HEK293 (cell line): ENCODE measurements around the gene CDK4.

ENCODE experiments used
- CTCF ChIA-PET: fragments of 350-600 bp; formaldehyde crosslinking; extraction: SDS; loops from one replicate; lab custom pipeline; 2021; ENCODE audit warnings: antibody characterized with exemption; lab: Yijun Ruan, JAX
- POLR2A ChIA-PET: fragments of 300-600 bp; formaldehyde crosslinking; extraction: SDS; loops from one replicate; lab custom pipeline; 2020; ENCODE audit warnings: antibody characterized with exemption, inconsistent platforms; lab: Yijun Ruan, JAX
- H3K27ac ChIP-seq: fragments of 200-500 bp; sonication (Bioruptor generic); 2 replicates; pipeline ENCODE4 v1.5.1; 2014; ENCODE audit warnings: low read depth, low read length, control low read depth, inconsistent platforms; ENCODE audit errors: extremely low read depth
- H3K36me3 ChIP-seq, 2 experiments: fragments of 200-500 bp in 1 of 2; sonication (Bioruptor generic) in 1 of 2; 1 replicate in 1 of 2; 2 replicates in 1 of 2; pipeline ENCODE4 v1.5.1; 2014 to 2017; ENCODE audit warnings: inconsistent platforms in 2 of 2, low read length in 2 of 2; ENCODE audit not compliant: control insufficient read depth in 2 of 2, insufficient read depth in 1 of 2
- H3K4me1 ChIP-seq: fragments of 200-500 bp; sonication (Bioruptor generic); 2 replicates; pipeline ENCODE4 v1.5.1; 2014; ENCODE audit warnings: mild to moderate bottlenecking, low read length, inconsistent platforms; ENCODE audit not compliant: control insufficient read depth, insufficient read depth
- H3K4me3 ChIP-seq: 2 replicates; pipeline ENCODE4 v1.5.1; 2011; ENCODE audit warnings: low read depth, mild to moderate bottlenecking, control low read depth, low read length, moderate library complexity
- H3K9me3 ChIP-seq: fragments of 200-500 bp; sonication (Bioruptor generic); 2 replicates; pipeline ENCODE4 v1.5.1; 2014; ENCODE audit warnings: low read depth, low read length, inconsistent platforms; ENCODE audit not compliant: control insufficient read depth, insufficient read depth
- ELK4 ChIP-seq: IDR thresholded peaks from 2 replicates; pipeline ENCODE4 v1.6.1; 2011; ENCODE audit warnings: mild to moderate bottlenecking, low read depth, low read length, borderline replicate concordance
- FEZF1 ChIP-seq: fragments of 450-650 bp; formaldehyde crosslinking; IDR thresholded peaks from 2 replicates; pipeline ENCODE4 v1.5.1; 2016; ENCODE audit warnings: missing biosample characterization, missing genetic modification characterization
- GLIS2 ChIP-seq: fragments of 450-650 bp; formaldehyde crosslinking; IDR thresholded peaks from 2 replicates; pipeline ENCODE4 v1.5.1; 2016; ENCODE audit warnings: missing biosample characterization, missing genetic modification characterization
- KLF10 ChIP-seq: fragments of 450-650 bp; IDR thresholded peaks from 2 replicates; pipeline ENCODE4 v1.5.1; 2018; ENCODE audit warnings: missing biosample characterization, mild to moderate bottlenecking, missing genetic modification characterization
- KLF7 ChIP-seq: fragments of 450-650 bp; formaldehyde crosslinking; IDR thresholded peaks from 2 replicates; pipeline ENCODE4 v1.5.1; 2016; ENCODE audit warnings: missing biosample characterization, missing genetic modification characterization, borderline replicate concordance
- KLF8 ChIP-seq: fragments of 450-650 bp; formaldehyde crosslinking; IDR thresholded peaks from 2 replicates; pipeline ENCODE4 v1.5.1; 2016; ENCODE audit warnings: missing biosample characterization, missing genetic modification characterization
- KLF9 ChIP-seq: fragments of 450-650 bp; formaldehyde crosslinking; IDR thresholded peaks from 2 replicates; pipeline ENCODE4 v1.5.1; 2016; ENCODE audit warnings: missing biosample characterization, missing genetic modification characterization, low read depth
- TCF7L2 ChIP-seq: IDR thresholded peaks from 2 replicates; pipeline ENCODE4 v1.6.1; 2011; ENCODE audit warnings: low read depth, mild to moderate bottlenecking, inconsistent platforms, low read length, moderate library complexity, borderline replicate concordance
- TRIM28 ChIP-seq: IDR thresholded peaks from 2 replicates; pipeline ENCODE4 v1.6.1; 2011; ENCODE audit warnings: low read length, control low read depth, borderline replicate concordance
- ZBTB1 ChIP-seq: fragments of 450-650 bp; formaldehyde crosslinking; IDR thresholded peaks from 2 replicates; pipeline ENCODE4 v1.5.1; 2016; ENCODE audit warnings: missing biosample characterization, missing genetic modification characterization
- ZBTB8A ChIP-seq: fragments of 450-650 bp; formaldehyde crosslinking; IDR thresholded peaks from 2 replicates; pipeline ENCODE4 v1.5.1; 2016; ENCODE audit warnings: missing biosample characterization, missing genetic modification characterization
- ZFP41 ChIP-seq: fragments of 450-650 bp; formaldehyde crosslinking; IDR thresholded peaks from 2 replicates; pipeline ENCODE4 v1.5.1; 2016; ENCODE audit warnings: missing biosample characterization, missing genetic modification characterization, borderline replicate concordance
- ZNF121 ChIP-seq: fragments of 450-650 bp; formaldehyde crosslinking; IDR thresholded peaks from 2 replicates; pipeline ENCODE4 v1.5.1; 2016; ENCODE audit warnings: missing biosample characterization, missing genetic modification characterization
- ZNF214 ChIP-seq: fragments of 450-650 bp; formaldehyde crosslinking; IDR thresholded peaks from 2 replicates; pipeline ENCODE4 v1.5.1; 2017; ENCODE audit warnings: missing biosample characterization, mild to moderate bottlenecking, missing genetic modification characterization, borderline replicate concordance
- ZNF37A ChIP-seq: fragments of 450-650 bp; IDR thresholded peaks from 2 replicates; pipeline ENCODE4 v1.5.1; 2018; ENCODE audit warnings: missing biosample characterization, missing genetic modification characterization
- ZNF394 ChIP-seq: fragments of 450-650 bp; formaldehyde crosslinking; IDR thresholded peaks from 2 replicates; pipeline ENCODE4 v1.5.1; 2016; ENCODE audit warnings: missing biosample characterization, missing genetic modification characterization, mild to moderate bottlenecking, moderate library complexity, borderline replicate concordance
- ZNF426 ChIP-seq: fragments of 450-650 bp; formaldehyde crosslinking; IDR thresholded peaks from 2 replicates; pipeline ENCODE4 v1.5.1; 2017; ENCODE audit warnings: missing biosample characterization, missing genetic modification characterization, mild to moderate bottlenecking, inconsistent platforms, moderate library complexity
- ZNF548 ChIP-seq: fragments of 450-650 bp; formaldehyde crosslinking; IDR thresholded peaks from 2 replicates; pipeline ENCODE4 v1.5.1; 2016; ENCODE audit warnings: missing biosample characterization, missing genetic modification characterization
- ZNF549 ChIP-seq: fragments of 450-650 bp; IDR thresholded peaks from 2 replicates; pipeline ENCODE4 v1.5.1; 2018; ENCODE audit warnings: missing biosample characterization, missing genetic modification characterization, mild to moderate bottlenecking, inconsistent platforms, moderate library complexity
- ZNF560 ChIP-seq: fragments of 450-650 bp; formaldehyde crosslinking; IDR thresholded peaks from 2 replicates; pipeline ENCODE4 v1.5.1; 2017; ENCODE audit warnings: missing biosample characterization, missing genetic modification characterization, borderline replicate concordance
- ZNF677 ChIP-seq: fragments of 450-650 bp; IDR thresholded peaks from 2 replicates; pipeline ENCODE4 v1.5.0; 2018; ENCODE audit warnings: missing biosample characterization, mild to moderate bottlenecking, missing genetic modification characterization, moderate library complexity
- ZNF777 ChIP-seq: fragments of 450-650 bp; formaldehyde crosslinking; IDR thresholded peaks from 2 replicates; pipeline ENCODE4 v1.5.1; 2017; ENCODE audit warnings: missing biosample characterization, missing genetic modification characterization, borderline replicate concordance
- ZNF837 ChIP-seq: fragments of 450-650 bp; formaldehyde crosslinking; IDR thresholded peaks from 2 replicates; pipeline ENCODE4 v1.5.1; 2016; ENCODE audit warnings: missing biosample characterization, missing genetic modification characterization
- ZSCAN4 ChIP-seq: fragments of 450-650 bp; formaldehyde crosslinking; IDR thresholded peaks from 2 replicates; pipeline ENCODE4 v1.5.1; 2017; ENCODE audit warnings: missing biosample characterization, missing genetic modification characterization
- TF ChIP-seq, protein P1 (sequence below): fragments of 450-650 bp; formaldehyde crosslinking; IDR thresholded peaks from 2 replicates; pipeline ENCODE4 v1.5.1; 2016; ENCODE audit warnings: missing biosample characterization, missing genetic modification characterization
- TF ChIP-seq, protein P2 (sequence below): fragments of 450-650 bp; formaldehyde crosslinking; IDR thresholded peaks from 2 replicates; pipeline ENCODE4 v1.5.1; 2016; ENCODE audit warnings: missing biosample characterization, missing genetic modification characterization, low read depth

Gene CDK4

DNA sequence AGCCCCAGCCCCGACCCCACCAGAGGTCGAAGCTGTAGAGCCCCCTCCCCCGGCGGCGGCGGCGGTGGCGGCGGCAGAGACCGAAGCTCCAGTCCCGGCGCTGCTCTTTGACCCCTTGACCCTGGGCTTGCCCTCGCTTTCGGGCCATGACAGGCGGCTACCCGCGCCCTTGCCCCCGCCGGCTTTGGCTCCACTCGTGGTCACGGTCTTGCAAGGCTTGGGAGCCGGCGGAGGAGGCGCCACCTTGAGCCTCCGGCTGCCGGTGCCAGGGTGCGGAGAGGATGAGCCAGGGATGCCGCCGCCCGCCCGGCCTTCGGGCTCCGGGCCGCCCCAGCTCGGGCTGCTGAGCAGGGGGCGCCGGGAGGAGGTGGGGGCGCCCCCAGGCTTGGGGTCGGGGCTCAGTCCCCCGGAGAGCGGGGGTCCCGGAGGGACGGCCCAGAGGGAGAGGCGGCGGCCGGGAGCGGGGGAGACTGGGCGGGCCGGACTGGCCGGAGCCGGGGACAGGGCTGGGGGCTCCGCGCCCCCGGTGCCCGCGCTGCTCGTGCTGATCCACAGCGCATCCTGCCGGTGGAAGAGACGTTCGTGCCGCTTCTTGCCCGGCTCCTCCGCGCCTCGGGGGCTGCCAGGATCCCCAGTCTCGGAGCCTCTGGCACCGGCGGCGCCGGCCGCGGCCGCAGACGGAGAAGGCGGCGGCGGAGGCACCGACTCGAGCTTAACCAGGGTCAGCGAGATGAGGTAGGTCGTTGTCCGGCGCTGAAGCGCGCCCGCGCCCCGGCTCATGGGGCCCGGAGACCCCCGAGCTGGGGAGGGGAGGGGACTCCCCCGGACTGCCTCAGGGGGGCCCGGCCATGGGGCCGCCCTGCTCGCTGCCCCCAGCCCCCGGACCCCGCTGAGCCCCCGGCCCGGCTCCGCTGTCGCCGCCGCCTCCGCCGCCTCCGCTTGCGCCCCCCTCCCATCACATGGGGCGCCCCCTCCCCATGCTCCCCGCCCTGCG, 14.3 kb downstream of the CDK4 start:
- no peak overlapping the region; the same call in 1 of the 2 replicates for H3K27ac ChIP-seq
- no peaks in the 10 kb centered on the region for H3K9me3 ChIP-seq
- H3K4me3 ChIP-seq = peak overlapping the region; percentile 37
- H3K4me1 ChIP-seq = peaks cover 6% of the 10 kb centered on the region; the same call in 1 of the 2 replicates
- POLR2A ChIA-PET = interaction anchor here (1.2 kb wide), 1 partner anchor 12 kb away, joined by 6 read pairs; no protein-coding TSS in a partner anchor
- CTCF ChIA-PET = interaction anchor here (1.1 to 4.8 kb wide), 3 partner anchors 13 to 154 kb away, joined by 3 to 55 read pairs (median 35); no protein-coding TSS in a partner anchor
- no peaks in the 10 kb centered on the region for H3K36me3 ChIP-seq
- TF ChIP-seq ZNF426 (tag by site-specific recombination) = no peak
- TF ChIP-seq, protein P1, sequence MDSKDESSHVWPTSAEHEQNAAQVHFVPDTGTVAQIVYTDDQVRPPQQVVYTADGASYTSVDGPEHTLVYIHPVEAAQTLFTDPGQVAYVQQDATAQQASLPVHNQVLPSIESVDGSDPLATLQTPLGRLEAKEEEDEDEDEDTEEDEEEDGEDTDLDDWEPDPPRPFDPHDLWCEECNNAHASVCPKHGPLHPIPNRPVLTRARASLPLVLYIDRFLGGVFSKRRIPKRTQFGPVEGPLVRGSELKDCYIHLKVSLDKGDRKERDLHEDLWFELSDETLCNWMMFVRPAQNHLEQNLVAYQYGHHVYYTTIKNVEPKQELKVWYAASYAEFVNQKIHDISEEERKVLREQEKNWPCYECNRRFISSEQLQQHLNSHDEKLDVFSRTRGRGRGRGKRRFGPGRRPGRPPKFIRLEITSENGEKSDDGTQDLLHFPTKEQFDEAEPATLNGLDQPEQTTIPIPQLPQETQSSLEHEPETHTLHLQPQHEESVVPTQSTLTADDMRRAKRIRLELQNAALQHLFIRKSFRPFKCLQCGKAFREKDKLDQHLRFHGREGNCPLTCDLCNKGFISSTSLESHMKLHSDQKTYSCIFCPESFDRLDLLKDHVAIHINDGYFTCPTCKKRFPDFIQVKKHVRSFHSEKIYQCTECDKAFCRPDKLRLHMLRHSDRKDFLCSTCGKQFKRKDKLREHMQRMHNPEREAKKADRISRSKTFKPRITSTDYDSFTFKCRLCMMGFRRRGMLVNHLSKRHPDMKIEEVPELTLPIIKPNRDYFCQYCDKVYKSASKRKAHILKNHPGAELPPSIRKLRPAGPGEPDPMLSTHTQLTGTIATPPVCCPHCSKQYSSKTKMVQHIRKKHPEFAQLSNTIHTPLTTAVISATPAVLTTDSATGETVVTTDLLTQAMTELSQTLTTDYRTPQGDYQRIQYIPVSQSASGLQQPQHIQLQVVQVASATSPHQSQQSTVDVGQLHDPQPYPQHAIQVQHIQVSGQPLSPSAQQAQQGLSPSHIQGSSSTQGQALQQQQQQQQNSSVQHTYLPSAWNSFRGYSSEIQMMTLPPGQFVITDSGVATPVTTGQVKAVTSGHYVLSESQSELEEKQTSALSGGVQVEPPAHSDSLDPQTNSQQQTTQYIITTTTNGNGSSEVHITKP (tag by site-specific recombination) = no peak
- no peak for TF ChIP-seq TCF7L2
- no peak for TF ChIP-seq KLF7 (tag by site-specific recombination)
- TF ChIP-seq ZSCAN4 (tag by site-specific recombination) = no peak
- no peak for TF ChIP-seq ZNF777
- peak; percentile 75; the same call in 1 of the 2 replicates for TF ChIP-seq ZBTB8A (tag by site-specific recombination)
- no peak for TF ChIP-seq TRIM28
- TF ChIP-seq ZNF677 (tag by site-specific recombination) = no peak
- no peak for TF ChIP-seq ELK4
- peak; percentile 13; the same call in 1 of the 2 replicates for TF ChIP-seq GLIS2 (tag by site-specific recombination)
- no peak for TF ChIP-seq ZNF37A
- TF ChIP-seq ZBTB1 = no peak
- TF ChIP-seq KLF9 = no peak
- TF ChIP-seq ZNF394 = no peak
- no peak for TF ChIP-seq KLF8 (tag by site-specific recombination)
- no peak for TF ChIP-seq ZFP41 (tag by site-specific recombination)
- no peak for TF ChIP-seq ZNF837
- TF ChIP-seq ZNF214 (tag by site-specific recombination) = no peak
- TF ChIP-seq FEZF1 (tag by site-specific recombination) = no peak
- no peak for TF ChIP-seq ZNF548
- TF ChIP-seq ZNF549 (tag by site-specific recombination) = no peak
- no peak for TF ChIP-seq KLF10 (tag by site-specific recombination)
- peak; percentile 89 for TF ChIP-seq ZNF560
- TF ChIP-seq ZNF121 (tag by site-specific recombination) = no peak
- TF ChIP-seq, protein P2, sequence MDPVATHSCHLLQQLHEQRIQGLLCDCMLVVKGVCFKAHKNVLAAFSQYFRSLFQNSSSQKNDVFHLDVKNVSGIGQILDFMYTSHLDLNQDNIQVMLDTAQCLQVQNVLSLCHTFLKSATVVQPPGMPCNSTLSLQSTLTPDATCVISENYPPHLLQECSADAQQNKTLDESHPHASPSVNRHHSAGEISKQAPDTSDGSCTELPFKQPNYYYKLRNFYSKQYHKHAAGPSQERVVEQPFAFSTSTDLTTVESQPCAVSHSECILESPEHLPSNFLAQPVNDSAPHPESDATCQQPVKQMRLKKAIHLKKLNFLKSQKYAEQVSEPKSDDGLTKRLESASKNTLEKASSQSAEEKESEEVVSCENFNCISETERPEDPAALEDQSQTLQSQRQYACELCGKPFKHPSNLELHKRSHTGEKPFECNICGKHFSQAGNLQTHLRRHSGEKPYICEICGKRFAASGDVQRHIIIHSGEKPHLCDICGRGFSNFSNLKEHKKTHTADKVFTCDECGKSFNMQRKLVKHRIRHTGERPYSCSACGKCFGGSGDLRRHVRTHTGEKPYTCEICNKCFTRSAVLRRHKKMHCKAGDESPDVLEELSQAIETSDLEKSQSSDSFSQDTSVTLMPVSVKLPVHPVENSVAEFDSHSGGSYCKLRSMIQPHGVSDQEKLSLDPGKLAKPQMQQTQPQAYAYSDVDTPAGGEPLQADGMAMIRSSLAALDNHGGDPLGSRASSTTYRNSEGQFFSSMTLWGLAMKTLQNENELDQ (tag by site-specific recombination) = no peak
